Stimulated activated CD4-positive, alpha-beta T cell treated with anti-CD3 and anti-CD28 coated beads, Interleukin-12 subunit alpha, Interleukin-12 subunit beta, amount 100 ng/mL, for 24 hours (primary cell): ENCODE measurements around the gene NELFCD.
"Not testable (repeated sequence)": the region's sequence is repeated elsewhere in the genome, so short reads cannot be mapped to it uniquely, and the experiment has no call there.

Source experiments
- DNase-seq, 2 experiments: peaks; one replicate each; pipeline ENCODE4 v3.0.0-alpha.2; 2020; ENCODE audit warnings: low read depth in 2 of 2

Gene NELFCD

DNA sequence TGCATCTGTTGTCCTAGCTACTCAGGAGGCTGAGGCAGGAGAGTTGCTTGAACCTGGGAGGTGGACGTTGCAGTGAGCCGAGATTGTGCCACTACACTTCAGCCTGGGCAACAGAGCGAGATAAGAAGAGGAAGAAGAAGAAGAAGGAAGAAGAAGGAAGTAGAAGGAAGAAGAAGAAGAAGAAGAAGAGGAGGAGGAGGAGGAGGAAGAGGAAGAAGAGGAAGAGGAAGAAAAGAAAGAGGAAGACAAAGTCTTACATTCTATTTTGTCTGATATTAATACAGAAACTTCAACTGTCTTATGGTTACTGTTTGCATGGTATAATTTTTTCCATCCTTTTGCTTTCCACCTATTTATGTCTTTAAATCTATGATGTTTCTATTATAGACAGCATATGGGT lies 7.2 kb upstream of the NELFCD start:
- no peak for DNase-seq

DNA sequence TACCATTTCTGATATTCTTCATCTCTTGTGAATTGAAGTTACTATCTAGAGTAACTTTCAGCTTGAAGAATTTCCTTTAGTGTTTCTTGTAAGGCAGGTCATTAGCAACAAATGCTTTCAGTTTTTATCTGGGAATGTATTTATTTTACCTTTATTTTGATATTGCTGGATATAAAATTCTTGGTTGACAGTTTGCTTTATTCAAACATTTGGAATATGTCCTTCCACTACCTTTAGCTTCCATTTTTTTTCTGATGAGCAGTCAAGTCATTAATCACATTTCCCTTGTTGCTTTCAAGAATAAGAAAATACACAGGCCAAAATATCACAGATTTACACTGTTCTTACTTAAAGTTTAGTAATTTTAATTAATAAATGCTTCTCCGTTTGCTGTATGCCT lies 5.7 kb upstream of the NELFCD start:
- no peak for DNase-seq

DNA sequence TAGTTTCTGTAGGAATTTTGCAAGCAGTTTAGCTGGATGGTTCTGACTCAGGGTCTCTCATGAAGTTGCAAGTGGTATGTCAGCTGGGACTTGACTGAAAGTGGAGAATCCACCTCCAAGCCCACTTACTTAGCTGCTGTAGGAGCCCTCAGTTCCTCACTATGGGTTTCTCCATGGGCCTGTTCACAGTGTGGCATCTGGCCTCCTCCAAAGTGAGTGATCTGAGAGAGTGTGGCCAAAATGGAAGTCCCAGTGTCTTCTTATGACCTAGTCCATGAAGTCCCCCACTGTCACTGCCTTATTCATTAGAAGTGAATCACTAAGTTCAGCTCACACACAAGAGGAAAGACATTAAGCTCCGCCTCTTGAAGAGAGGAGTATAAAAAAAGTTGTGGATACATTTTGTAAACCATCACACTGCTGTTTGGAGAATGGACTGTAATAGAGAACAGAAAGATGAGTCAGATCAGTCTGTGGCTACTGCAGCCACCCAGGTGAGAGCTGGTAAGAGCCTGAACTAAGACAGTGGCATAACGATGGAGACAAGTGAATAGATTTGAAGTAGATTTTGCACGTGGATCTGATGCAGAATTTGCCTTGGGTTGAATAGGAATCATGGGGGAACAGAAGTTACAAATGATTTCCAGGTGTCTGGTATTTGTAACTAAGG lies 4.9 kb upstream of the NELFCD start:
- DNase-seq = no peak

DNA sequence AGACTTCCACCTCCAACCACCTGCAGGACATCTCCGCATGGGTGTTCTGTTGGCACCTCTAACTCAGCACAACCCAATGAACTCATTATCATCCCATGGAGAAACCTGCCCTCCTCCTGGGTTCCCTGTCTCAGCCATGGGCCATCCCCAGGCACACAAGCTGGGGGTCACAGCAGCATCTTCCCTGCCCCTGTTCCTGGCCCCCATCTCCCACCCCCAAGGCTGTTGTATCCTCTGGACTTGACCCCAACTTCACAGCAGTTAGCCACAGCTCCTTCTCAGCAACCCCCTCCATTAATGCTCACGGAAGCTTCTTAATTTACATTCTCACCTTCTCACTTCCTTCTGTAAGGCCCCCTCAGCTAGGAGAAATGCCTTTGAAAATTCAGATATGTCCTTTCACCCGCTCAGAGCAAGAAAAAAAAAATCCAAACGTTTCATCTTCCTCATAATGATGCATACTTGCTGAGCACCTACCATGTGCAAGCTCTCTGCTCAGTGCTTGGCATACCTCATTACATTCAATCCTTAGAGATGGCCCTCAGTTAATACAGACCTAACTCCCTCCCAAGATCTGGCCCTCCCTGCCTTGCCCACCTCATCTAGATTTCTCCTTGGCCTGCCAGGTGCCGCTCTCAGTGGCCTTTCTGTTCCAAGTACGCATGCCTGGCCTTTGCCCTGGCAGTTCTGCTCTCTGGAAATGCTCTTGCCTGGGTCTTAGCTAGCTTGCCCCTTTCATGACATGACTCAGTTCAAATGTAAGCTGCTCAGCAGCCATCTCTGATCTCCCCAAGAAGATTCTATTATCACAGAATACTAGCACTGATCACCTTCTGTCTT lies 2.5 kb upstream of the NELFCD start:
- DNase-seq = no peak

DNA sequence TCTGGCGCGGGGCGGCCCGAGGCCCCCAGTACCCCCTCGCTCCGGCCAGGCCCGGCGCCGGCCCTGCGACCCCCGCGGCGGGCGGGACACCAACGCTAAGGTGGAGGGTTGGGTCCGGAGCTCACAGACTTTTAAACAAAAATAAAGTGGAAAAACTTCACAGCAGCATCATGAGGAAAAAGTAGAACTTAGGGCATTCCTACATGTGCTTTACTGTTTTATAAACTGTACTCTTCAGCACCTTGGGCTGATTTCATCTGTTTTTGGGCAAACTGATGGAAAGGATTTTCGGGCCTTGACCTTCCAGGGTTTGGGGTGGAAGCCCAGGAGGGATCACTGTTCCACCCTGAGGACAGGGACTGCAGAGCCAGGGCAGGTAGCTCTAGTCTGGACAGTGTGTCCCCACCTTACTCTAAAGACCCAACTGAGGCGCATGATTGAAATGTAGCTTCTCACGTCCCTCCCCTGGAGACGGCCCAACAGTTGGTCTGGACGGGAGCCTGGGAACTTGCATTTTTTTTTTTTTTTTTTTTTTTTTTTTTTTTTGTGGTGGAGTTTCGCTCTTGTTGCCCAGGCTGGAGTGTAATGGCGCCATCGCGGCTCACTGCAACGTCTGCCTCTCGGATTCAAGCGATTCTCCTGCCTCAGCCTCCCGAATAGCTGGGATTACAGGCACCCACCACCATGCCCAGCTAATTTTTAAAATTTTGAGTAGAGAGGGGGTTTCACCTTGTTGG lies 740 bp downstream of the NELFCD start:
- no peak for DNase-seq

DNA sequence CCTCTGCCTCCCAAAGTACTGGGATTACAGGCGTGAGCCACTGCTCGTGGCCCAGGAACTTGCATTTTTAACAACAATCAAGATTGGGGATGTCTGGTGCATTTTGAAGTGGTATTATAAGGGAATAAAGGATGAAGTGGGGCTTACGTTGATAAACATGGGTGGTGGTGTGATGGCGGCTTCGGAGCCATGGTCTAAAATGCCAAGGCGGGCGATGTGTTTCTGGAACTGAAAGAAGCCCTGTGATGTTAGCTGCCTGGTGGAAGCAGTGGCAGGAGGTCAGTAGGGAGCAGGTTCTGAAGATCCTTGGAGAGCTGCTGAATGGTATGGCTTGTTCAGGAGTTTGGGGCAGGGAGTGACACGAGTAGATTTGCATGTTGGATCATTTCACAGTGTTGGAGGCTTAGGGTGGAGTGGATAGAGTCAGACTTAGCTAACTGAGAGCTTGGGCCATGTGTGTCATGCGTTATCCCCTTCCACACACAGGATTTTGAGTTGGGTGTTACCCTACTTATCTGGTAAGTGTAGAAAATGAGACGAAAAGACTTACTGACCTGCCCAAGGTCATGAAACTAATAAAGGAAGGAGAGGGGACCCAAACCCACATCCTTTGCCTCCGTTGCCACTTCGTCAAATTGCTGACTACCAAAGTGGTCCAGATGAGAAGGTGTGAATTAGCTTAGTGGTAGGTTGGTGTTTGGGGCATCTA lies 1.5 kb downstream of the NELFCD start:
- DNase-seq = no peak

DNA sequence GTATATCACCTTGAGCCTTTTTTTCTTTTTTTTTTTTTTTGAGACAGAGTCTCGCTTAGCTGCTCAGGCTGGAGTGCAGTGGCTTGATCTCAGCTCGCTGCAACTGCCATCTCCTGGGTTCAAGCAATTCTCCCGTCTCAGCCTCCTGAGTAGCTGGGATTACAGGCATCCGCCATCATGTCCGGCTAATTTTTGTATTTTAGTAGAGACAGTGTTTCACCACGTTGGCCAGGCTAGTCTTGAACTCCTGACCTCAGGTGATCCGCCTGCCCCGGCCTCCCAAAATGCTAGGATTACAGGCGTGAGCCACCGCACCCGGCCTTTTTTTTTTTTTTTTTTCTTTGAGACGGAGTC lies 2.0 kb downstream of the NELFCD start:
- DNase-seq = not testable (repeated sequence)

DNA sequence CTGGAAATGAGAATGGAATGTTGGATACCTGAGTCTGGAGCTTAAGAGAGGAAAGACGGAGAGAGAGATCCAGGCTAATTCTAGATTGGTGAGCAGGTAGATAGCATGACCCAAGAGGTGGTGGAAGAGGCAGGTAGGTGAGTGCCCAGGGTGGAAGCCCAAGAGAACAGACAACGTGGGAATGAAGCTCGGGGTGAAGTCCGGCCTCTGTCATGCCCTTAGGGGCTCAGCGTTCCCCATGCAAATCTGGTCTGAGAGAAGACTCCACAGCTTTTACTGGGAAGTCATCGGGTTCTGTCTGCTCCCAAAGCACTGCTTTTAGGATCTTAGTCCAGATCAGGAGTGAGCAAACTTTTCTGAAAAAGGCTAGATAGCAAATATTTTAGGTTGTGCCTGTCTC lies 3.6 kb downstream of the NELFCD start:
- DNase-seq = no peak

DNA sequence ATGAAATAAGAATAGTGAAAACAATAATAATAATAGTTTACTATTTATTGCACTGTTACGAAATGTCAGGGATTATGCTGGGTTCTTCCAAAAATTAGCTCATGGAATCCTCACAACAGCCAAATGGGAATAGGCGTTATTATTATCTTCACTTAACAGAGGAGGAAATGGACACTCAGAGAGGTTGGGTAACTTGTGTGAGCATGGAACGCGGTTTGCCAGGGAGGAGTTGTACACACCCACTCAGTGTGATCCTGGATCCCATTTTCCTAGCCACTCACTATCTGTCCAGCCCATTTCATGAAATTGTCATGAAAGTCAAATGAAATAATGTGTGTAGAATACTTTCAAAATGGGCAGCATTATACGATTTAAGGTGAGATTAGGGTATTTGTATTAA lies 4.6 kb downstream of the NELFCD start:
- DNase-seq = no peak

DNA sequence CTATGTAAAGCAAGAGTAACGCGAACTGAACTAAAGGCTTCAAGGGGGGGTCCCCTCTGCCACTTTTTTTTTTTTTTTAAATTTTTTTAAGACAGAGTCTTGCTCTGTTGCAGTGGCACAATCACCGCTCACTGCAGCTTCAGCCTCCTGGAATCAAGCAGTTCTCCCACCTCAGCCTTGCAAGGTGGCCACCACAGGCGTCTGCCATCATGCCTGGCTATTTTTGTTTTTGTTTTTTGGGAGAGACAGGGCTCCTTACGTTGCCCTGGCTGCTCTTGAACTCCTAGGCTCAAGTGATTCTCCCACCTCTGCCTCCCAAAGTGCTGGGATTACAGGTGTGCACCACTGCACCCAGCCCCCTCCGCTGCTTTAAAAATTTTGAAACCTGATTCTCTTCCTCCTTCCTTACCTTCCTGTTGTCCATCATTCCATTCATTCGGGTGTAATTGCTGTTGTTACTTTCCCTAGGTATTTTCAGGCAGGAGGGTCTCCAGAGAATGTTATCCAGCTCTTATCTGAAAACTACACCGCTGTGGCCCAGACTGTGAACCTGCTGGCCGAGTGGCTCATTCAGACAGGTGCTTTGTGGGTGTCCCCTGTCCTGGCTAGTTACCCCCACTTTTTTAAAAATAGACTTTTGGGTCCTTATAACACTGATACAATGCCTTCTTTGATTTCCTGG lies 5.4 kb downstream of the NELFCD start:
- DNase-seq = no peak

DNA sequence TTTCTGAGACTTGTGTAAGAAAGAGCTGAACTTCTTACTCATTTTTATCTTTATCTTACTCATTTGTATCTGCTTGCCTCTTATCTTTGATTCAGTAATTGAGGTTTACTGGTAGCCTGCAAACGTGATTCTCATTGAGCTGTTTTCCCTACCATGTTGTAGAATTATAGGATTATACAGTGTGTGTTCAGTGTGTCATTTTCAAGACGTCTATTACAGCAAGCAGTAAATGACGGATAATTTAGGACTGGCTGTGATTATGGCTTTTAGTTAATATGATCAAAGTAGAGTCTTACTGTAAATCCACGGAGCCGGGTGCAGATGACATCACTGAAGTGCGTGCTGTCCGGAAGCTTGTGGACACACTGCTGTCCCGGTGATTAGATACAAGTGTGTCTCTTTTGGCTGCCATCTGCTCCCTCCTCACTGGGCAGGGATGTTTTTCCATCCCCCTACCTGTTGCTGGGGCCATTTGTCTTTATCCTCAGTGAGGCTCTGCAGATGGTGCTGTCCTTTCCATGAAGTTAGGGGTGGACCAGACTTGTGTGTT lies 6.0 kb downstream of the NELFCD start:
- DNase-seq = no peak

DNA sequence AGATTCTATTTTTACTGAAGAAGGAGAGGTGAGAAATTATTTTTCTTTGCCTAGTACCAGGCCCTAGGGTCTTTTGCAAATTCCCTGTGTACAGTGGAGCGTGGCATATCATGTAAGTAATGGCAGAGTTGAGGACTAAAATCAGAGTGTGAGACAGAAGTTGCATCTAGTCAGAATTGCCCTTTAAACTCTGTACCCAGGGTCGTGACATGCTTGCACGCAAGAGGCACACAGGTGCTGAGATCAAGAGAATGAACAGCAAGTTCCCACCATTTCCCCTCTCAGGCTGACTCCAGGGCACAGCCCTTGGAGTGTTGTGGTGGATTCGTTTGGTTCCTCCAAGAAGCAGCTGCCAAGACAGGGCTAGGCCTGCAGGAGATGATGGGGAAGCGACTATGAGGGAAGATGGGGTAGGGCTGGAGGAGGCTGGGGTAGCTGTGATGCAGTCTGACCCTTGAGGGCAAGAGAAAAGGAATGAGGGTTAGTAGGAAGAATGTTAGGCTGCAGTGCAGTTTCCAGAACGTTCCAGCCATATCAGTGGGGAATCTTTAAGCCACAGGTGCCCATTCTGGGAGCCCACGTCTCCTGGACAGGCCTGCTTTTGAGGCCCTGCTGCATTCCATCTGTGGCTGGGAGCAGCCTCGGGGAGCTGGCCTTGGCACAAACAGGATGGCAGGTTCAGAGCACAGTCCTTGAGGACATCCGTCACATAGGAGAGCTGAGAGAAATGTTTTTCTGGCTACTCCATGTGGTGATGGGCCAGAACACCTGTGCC lies 6.9 kb downstream of the NELFCD start:
- no peak for DNase-seq

DNA sequence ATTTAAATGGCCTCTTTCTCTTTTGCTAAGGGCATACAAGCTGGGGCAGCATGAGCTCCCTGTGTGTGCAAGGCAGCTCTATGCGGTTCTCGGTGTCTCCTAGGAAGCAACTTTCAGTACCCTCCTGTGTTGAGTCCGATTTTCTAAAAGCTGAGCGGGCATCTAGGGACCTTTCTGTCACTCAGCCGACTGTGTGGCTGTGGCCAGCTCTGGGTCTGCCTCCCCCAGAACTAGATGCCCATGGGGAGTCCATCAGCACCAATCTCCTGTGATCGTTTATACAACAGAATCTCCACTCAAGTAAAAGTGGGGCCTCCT lies 7.5 kb downstream of the NELFCD start:
- no peak for DNase-seq

DNA sequence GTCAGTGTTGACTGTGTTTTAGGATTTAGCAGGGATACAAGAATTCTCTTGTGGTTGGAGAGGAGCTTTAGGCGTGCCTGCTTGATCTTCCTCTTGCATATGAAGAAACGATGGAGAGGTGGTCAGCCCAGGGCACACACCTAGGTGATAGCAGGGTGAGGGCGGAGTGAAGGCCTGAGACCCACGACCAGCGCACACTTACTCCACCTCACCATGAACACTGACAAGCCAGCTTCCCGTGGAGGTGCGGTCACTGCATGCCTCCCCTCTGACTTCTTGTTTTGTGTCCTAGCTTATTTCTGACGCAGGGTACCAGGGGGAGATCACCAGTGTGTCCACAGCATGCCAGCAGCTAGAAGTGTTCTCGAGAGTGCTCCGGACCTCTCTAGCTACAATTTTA lies 8.1 kb downstream of the NELFCD start:
- DNase-seq = no peak

DNA sequence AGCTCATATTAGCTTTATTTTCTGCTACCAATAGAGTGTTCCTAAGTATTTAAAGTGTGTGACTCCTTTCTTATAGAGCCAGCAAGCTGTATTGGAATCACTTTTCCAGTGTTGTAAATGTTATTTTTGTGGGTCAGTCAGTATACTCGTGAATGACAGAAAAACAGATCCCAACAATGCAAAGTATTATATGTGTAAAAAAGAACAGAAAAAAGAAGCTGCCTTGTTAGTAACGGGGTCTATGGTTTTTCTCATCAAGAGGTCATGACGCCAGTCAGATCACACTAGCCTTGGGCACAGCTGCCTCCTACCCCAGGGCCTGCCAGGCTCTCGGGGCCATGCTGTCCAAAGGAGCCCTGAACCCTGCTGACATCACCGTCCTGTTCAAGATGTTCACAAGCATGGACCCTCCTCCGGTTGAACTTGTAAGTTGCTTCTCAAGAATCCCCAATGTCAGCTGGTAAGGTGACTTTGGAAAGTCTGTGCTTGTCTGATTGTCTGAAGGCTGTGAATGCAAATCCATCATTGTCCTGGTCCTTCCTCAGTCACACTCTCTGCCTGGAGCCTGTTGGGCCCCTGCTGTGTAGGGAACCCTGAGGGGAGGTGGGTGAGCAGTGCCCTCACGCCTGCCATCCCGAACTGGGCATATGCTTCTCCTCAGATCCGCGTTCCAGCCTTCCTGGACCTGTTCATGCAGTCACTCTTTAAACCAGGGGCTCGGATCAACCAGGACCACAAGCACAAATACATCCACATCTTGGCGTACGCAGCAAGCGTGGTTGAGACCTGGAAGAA lies 9.8 kb downstream of the NELFCD start:
- no peak for DNase-seq

DNA sequence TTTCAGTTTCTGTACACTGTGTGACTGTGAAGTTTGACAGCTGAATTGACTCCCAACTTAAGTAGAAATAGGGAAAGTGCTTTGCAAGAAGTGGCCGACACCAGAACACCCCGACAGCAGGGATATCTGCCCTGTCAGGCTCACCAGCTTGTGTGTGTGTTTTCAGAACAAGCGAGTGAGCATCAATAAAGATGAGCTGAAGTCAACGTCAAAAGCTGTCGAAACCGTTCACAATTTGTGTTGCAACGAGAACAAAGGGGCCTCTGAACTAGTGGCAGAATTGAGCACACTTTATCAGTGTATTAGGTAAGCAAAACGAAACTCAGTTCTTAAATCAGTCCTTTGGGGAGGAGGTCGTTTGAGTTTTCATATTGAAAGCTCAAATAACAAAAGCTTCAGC lies 10.7 kb downstream of the NELFCD start:
- DNase-seq = no peak

DNA sequence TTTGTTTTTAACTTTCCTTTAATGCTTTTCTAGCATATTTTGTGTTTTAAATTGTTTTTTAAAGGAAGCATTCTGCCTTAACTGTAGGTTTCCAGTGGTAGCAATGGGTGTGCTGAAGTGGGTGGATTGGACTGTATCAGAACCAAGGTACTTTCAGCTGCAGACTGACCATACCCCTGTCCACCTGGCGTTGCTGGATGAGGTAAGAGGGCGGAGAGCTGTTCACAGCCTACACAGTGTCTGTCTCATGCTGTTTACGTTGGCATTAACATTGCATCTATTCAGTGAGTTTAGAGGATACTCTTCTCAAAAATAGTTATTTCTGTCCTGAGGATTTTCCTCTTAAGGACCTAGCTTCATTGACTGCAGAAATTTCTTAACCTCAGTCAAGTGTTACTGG lies 11.9 kb downstream of the NELFCD start:
- DNase-seq = no peak

DNA sequence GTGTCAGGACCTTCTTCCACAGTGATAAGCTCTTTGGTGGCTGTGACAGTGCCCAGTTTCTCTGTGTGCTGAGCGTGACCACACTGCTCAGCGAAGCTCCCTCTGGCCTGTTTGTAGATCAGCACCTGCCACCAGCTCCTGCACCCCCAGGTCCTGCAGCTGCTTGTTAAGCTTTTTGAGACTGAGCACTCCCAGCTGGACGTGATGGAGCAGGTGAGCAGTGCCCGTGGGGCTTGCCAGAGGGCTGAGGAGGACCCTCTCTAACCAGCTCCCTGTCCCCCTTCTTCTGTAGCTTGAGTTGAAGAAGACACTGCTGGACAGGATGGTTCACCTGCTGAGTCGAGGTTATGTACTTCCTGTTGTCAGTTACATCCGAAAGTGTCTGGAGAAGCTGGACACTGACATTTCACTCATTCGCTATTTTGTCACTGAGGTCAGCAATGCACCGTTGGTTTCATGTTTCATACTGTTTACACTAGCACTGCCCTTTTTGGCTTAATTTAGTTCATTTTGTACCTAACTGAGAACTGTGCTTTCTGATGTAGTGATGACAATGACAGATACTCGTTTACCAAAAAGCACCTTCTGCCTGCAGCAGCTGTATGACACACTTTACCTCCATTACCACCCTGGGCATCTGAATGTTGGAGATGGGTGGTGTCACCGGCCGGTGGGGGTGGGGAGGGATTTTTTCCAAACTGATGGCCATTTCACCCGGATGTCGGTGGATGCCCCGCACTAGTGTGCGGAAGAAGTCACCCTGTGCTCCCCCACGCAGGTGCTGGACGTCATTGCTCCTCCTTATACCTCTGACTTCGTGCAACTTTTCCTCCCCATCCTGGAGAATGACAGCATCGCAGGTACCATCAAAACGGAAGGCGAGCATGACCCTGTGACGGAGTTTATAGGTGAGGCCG lies 12.5 kb downstream of the NELFCD start:
- DNase-seq = no peak
